DOHH2 (cell line): ENCODE data around the gene TACR1.

Experiments used
- H3F3A ChIP-seq: fragments of 200-600 bp; sonication (generic), shearing (Covaris generic); 2 replicates; pipeline ENCODE4 v1.6.0; 2016; ENCODE audit warnings: antibody characterized with exemption, mild to moderate bottlenecking; ENCODE audit not compliant: control insufficient read depth, insufficient read depth
- H3K27ac ChIP-seq: fragments of 200-600 bp; sonication (generic); 2 replicates; pipeline ENCODE4 v1.5.1; 2014; ENCODE audit warnings: low read depth, mild to moderate bottlenecking, low read length, moderate library complexity
- H3K27me3 ChIP-seq: fragments of 200-600 bp; sonication (generic); 2 replicates; pipeline ENCODE4 v1.6.1; 2014; ENCODE audit warnings: mild to moderate bottlenecking, low read length, mixed read lengths; ENCODE audit not compliant: control insufficient read depth
- H3K36me3 ChIP-seq: fragments of 200-600 bp; sonication (generic); 2 replicates; pipeline ENCODE4 v1.6.1; 2014; ENCODE audit warnings: mild to moderate bottlenecking, low read length, moderate library complexity, mixed read lengths; ENCODE audit not compliant: control insufficient read depth
- H3K4me1 ChIP-seq: fragments of 200-600 bp; sonication (generic); 2 replicates; pipeline ENCODE4 v1.6.1; 2014; ENCODE audit warnings: mild to moderate bottlenecking, low read length, mixed read lengths; ENCODE audit not compliant: control insufficient read depth
- H3K4me2 ChIP-seq: fragments of 200-600 bp; sonication (generic); 2 replicates; pipeline ENCODE4 v1.6.0; 2014; ENCODE audit warnings: mild to moderate bottlenecking, low read length, moderate library complexity
- H3K4me3 ChIP-seq: fragments of 200-600 bp; sonication (generic); 2 replicates; pipeline ENCODE4 v1.5.1; 2014; ENCODE audit warnings: mild to moderate bottlenecking, low read length, mixed read lengths
- H3K79me2 ChIP-seq: fragments of 200-600 bp; sonication (generic); 2 replicates; pipeline ENCODE4 v1.6.1; 2014; ENCODE audit warnings: mild to moderate bottlenecking, low read length, mixed read lengths; ENCODE audit not compliant: control insufficient read depth
- H3K9me2 ChIP-seq: fragments of 200-600 bp; sonication (generic); replicated peaks from 2 replicates; pipeline ENCODE4 v1.6.1; 2014; ENCODE audit warnings: mild to moderate bottlenecking, low read length, mixed read lengths; ENCODE audit not compliant: control insufficient read depth
- H3K9me3 ChIP-seq: fragments of 200-600 bp; sonication (generic); 2 replicates; pipeline ENCODE4 v1.6.1; 2014; ENCODE audit warnings: antibody characterized with exemption, low read length, mixed read lengths; ENCODE audit not compliant: control insufficient read depth, insufficient read depth
- H4K20me1 ChIP-seq: fragments of 200-600 bp; sonication (generic); 2 replicates; pipeline ENCODE4 v1.6.0; 2014; ENCODE audit warnings: low read depth, mild to moderate bottlenecking, antibody characterized with exemption, low read length, moderate library complexity; ENCODE audit not compliant: control insufficient read depth, insufficient read depth
- EZH2phosphoT487 ChIP-seq: fragments of 200-600 bp; sonication (generic); IDR thresholded peaks from 2 replicates; pipeline ENCODE4 v1.6.1; 2017; ENCODE audit warnings: borderline replicate concordance, mild to moderate bottlenecking, antibody characterized with exemption, low read length, moderate library complexity, mixed read lengths
- TF ChIP-seq, protein P1 (sequence below): fragments of 200-600 bp; sonication (generic); IDR thresholded peaks from one replicate; pipeline ENCODE4 v1.5.1; 2014; ENCODE audit warnings: antibody characterized with exemption, mild to moderate bottlenecking, low read depth, low read length; ENCODE audit not compliant: poor library complexity, severe bottlenecking

Gene TACR1

GRCh38 chr2:75135776-75136400 is 63.4 kb downstream of the TACR1 start:
- no peak overlapping the region for H3K27ac ChIP-seq
- H3K9me2 ChIP-seq: no peaks in the 10 kb centered on the region
- no peaks in the 10 kb centered on the region for H3K4me1 ChIP-seq
- H3K36me3 ChIP-seq: no peaks in the 10 kb centered on the region
- H3K4me3 ChIP-seq: no peak overlapping the region
- peaks cover 2% of the 10 kb centered on the region; the same call in 1 of the 2 replicates for H3K27me3 ChIP-seq
- no peaks in the 10 kb centered on the region for H4K20me1 ChIP-seq
- no peaks in the 10 kb centered on the region for H3K9me3 ChIP-seq
- no peaks in the 10 kb centered on the region for H3F3A ChIP-seq
- no peaks in the 10 kb centered on the region for H3K79me2 ChIP-seq
- no peak overlapping the region for H3K4me2 ChIP-seq
- no peak for TF ChIP-seq EZH2phosphoT487

GRCh38 chr2:75134860-75135259 is 64.5 kb downstream of the TACR1 start:
- H3K79me2 ChIP-seq: no peaks in the 10 kb centered on the region
- no peak overlapping the region for H3K4me2 ChIP-seq
- peaks cover 4% of the 10 kb centered on the region for H3K27me3 ChIP-seq
- H3F3A ChIP-seq: no peaks in the 10 kb centered on the region
- no peaks in the 10 kb centered on the region for H3K36me3 ChIP-seq
- TF ChIP-seq, protein P1, sequence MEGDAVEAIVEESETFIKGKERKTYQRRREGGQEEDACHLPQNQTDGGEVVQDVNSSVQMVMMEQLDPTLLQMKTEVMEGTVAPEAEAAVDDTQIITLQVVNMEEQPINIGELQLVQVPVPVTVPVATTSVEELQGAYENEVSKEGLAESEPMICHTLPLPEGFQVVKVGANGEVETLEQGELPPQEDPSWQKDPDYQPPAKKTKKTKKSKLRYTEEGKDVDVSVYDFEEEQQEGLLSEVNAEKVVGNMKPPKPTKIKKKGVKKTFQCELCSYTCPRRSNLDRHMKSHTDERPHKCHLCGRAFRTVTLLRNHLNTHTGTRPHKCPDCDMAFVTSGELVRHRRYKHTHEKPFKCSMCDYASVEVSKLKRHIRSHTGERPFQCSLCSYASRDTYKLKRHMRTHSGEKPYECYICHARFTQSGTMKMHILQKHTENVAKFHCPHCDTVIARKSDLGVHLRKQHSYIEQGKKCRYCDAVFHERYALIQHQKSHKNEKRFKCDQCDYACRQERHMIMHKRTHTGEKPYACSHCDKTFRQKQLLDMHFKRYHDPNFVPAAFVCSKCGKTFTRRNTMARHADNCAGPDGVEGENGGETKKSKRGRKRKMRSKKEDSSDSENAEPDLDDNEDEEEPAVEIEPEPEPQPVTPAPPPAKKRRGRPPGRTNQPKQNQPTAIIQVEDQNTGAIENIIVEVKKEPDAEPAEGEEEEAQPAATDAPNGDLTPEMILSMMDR: no peak
- no peak for TF ChIP-seq EZH2phosphoT487
- H3K9me3 ChIP-seq: no peaks in the 10 kb centered on the region
- no peak overlapping the region for H3K4me3 ChIP-seq
- H4K20me1 ChIP-seq: no peaks in the 10 kb centered on the region
- H3K9me2 ChIP-seq: no peaks in the 10 kb centered on the region
- H3K4me1 ChIP-seq: no peaks in the 10 kb centered on the region
- no peak overlapping the region for H3K27ac ChIP-seq

GRCh38 chr2:75133621-75134570 is 65.4 kb downstream of the TACR1 start:
- TF ChIP-seq, protein P1: no peak
- no peaks in the 10 kb centered on the region for H3F3A ChIP-seq
- H3K36me3 ChIP-seq: no peaks in the 10 kb centered on the region
- H3K4me2 ChIP-seq: no peak overlapping the region
- no peaks in the 10 kb centered on the region for H4K20me1 ChIP-seq
- H3K27me3 ChIP-seq: peaks cover 8% of the 10 kb centered on the region; the same call in 1 of the 2 replicates
- H3K4me3 ChIP-seq: no peak overlapping the region
- no peaks in the 10 kb centered on the region for H3K79me2 ChIP-seq
- H3K27ac ChIP-seq: no peak overlapping the region
- no peaks in the 10 kb centered on the region for H3K4me1 ChIP-seq
- no peaks in the 10 kb centered on the region for H3K9me2 ChIP-seq
- H3K9me3 ChIP-seq: no peaks in the 10 kb centered on the region

- Histone ChIP-seq H3K4me3 (no peak overlapping the region), H3K9me3 (no peaks in the 10 kb centered on the region), H3K36me3 (no peaks in the 10 kb centered on the region), H3K79me2 (no peaks in the 10 kb centered on the region), H3K4me1 (no peaks in the 10 kb centered on the region), H3K9me2 (no peaks in the 10 kb centered on the region), H3K27ac (no peak overlapping the region), H4K20me1 (no peaks in the 10 kb centered on the region), H3K4me2 (no peak overlapping the region), H3K27me3 (peaks cover 18% of the 10 kb centered on the region), H3F3A (no peaks in the 10 kb centered on the region)
- no peak for TF ChIP-seq EZH2phosphoT487
- TF ChIP-seq, protein P1: no peak
These were observed 69.1 kb downstream of the TACR1 start for GRCh38 chr2:75130171-75130570.
